PFSK-1 (cell line): ENCODE data around the gene GNAS-AS1.

Experiments
- POLR2AphosphoS5 ChIP-seq: IDR thresholded peaks from 2 replicates; pipeline ENCODE4 v1.6.1; 2012; ENCODE audit warnings: low read depth, mild to moderate bottlenecking, control low read depth, low read length, moderate library complexity
- REST ChIP-seq, 2 experiments: IDR thresholded peaks; 2 replicates each; pipeline versions ENCODE4 v1.6.1 to v1.8.0; 2011 to 2012; ENCODE audit warnings: low read depth in 2 of 2, low read length in 2 of 2, control low read depth in 1 of 2, inconsistent platforms in 1 of 2, mild to moderate bottlenecking in 1 of 2, moderate library complexity in 1 of 2; ENCODE audit not compliant: insufficient read depth in 1 of 2

GRCh38 chr20:58843128-58843556, 7.6 kb downstream of the GNAS-AS1 start:
- TF ChIP-seq REST (IDR thresholded peaks at IDR 0.05; ENCODE audit: insufficient read depth in 1 of 2, low read depth in 2 of 2, low read length in 2 of 2) (no peak), POLR2AphosphoS5 (no peak)
